IMR-90 (cell line): Measurements from ENCODE around the gene HTT.

Source experiments
- CHD1 ChIP-seq: IDR thresholded peaks from 2 replicates; pipeline ENCODE4 v1.6.1; 2012; ENCODE audit warnings: low read depth, low read length, improper control_type of control experiment
- POLR2A ChIP-seq: IDR thresholded peaks from 2 replicates; pipeline ENCODE4 v1.6.1; 2012; ENCODE audit warnings: mild to moderate bottlenecking, low read depth, low read length
- TF ChIP-seq, protein P1 (sequence below): fragments of 150-350 bp; IDR thresholded peaks from 2 replicates; pipeline ENCODE4 v1.6.1; 2017; ENCODE audit warnings: mild to moderate bottlenecking, antibody characterized with exemption, low read length, low read depth
- TF ChIP-seq, protein P2 (sequence below): conservative IDR thresholded peaks from 2 replicates; pipeline ENCODE4 v1.5.1; 2012; ENCODE audit warnings: mild to moderate bottlenecking, low read depth, low read length, improper control_type of control experiment

DNA sequence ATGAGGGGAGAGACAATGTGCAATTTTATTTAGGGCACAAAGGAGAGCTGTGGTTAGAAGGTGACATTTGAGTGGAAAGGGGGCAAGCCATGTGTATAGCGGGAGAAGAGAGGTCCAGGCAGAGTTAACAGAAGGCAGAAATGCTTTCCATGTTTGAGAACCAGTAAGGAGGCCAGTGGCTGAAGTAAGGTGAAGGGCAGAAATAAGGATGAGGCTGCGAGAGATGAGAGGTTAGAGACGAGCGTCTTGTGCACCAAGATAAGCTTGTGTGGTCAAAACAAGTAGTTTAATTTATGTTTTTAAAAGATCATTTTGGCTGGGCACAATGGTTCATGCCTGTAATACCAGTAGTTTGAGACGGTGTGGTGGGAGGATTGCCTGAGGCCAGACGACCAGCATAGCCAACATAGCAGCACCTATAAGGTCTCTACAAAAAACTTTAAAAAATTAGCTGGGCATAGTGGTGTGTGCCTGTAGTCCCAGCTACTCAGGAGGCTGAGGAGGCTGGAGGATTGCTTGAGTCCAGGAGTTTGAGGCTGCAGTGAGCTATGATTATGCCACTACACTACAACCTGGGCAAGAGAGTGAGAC lies 8.5 kb downstream of the HTT start:
- TF ChIP-seq, protein P1, sequence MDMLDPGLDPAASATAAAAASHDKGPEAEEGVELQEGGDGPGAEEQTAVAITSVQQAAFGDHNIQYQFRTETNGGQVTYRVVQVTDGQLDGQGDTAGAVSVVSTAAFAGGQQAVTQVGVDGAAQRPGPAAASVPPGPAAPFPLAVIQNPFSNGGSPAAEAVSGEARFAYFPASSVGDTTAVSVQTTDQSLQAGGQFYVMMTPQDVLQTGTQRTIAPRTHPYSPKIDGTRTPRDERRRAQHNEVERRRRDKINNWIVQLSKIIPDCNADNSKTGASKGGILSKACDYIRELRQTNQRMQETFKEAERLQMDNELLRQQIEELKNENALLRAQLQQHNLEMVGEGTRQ = no peak
- no peak for TF ChIP-seq POLR2A
- TF ChIP-seq, protein P2, sequence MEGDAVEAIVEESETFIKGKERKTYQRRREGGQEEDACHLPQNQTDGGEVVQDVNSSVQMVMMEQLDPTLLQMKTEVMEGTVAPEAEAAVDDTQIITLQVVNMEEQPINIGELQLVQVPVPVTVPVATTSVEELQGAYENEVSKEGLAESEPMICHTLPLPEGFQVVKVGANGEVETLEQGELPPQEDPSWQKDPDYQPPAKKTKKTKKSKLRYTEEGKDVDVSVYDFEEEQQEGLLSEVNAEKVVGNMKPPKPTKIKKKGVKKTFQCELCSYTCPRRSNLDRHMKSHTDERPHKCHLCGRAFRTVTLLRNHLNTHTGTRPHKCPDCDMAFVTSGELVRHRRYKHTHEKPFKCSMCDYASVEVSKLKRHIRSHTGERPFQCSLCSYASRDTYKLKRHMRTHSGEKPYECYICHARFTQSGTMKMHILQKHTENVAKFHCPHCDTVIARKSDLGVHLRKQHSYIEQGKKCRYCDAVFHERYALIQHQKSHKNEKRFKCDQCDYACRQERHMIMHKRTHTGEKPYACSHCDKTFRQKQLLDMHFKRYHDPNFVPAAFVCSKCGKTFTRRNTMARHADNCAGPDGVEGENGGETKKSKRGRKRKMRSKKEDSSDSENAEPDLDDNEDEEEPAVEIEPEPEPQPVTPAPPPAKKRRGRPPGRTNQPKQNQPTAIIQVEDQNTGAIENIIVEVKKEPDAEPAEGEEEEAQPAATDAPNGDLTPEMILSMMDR = no peak
- no peak for TF ChIP-seq CHD1
